Measurements from ENCODE around the gene CCDC186. TPM values are rescaled to one million over a fixed set of nuclear protein-coding genes. Genes with fewer than 3 reads are reported as not detected.

Gene CCDC186
- total RNA-seq, 1 experiment from 2014 or later, result 14.3 TPM

GRCh38 chr10:114140036-114140435 lies 34.0 kb downstream of the CCDC186 start:
- Histone ChIP-seq H3K4me1 (replicated peaks; ENCODE audit: insufficient read depth) (no peaks in the 10 kb centered on the region), H3K79me2 (ENCODE audit: low read depth) (no peaks in the 10 kb centered on the region), H3K36me3 (ENCODE audit: low read depth) (peaks cover 4% of the 10 kb centered on the region; the same call in 1 of the 2 replicates), H3F3A (ENCODE audit: insufficient read depth, low read depth) (no peaks in the 10 kb centered on the region), H3K9me3 (ENCODE audit: insufficient read depth, low read depth) (no peaks in the 10 kb centered on the region), H3K27me3 (ENCODE audit: insufficient read depth, low read depth) (no peaks in the 10 kb centered on the region), H3K4me2 (no peak overlapping the region), H2AFZ (no peak overlapping the region), H3K27ac (no peak overlapping the region), H4K20me1 (ENCODE audit: insufficient read depth) (no peaks in the 10 kb centered on the region), H3K9me2 (ENCODE audit: insufficient read depth) (no peaks in the 10 kb centered on the region), H3K4me3 (no peak overlapping the region)
- intact Hi-C loops (cut with micrococcal nuclease; ENCODE audit: unreplicated experiment), result no loop called here
- ChIA-PET POLR2A (ENCODE audit: unreplicated experiment) (no interaction called here), CTCF (no interaction called here)
- BruUV-seq (replicated peaks), result no TSS peak
- DNase-seq, result no peak
- no peak for TF ChIP-seq CTCF (conservative IDR thresholded peaks at IDR 0.05)
- no peak for TF ChIP-seq EZH2 (IDR thresholded peaks at IDR 0.05; ENCODE audit: low read depth)

- H3K27ac ChIP-seq, result no peak overlapping the region
- no peak for DNase-seq
- POLR2A ChIA-PET (ENCODE audit: unreplicated experiment), result no interaction called here
- intact Hi-C loops (cut with micrococcal nuclease; ENCODE audit: unreplicated experiment), result no loop called here
- no peaks in the 10 kb centered on the region for H3K79me2 ChIP-seq (ENCODE audit: low read depth)
- TF ChIP-seq CTCF (conservative IDR thresholded peaks at IDR 0.05) (no peak), EZH2 (IDR thresholded peaks at IDR 0.05; ENCODE audit: low read depth) (no peak)
- H3K4me1 ChIP-seq (replicated peaks; ENCODE audit: insufficient read depth), result no peaks in the 10 kb centered on the region
- H3K9me3 ChIP-seq (ENCODE audit: insufficient read depth, low read depth), result no peaks in the 10 kb centered on the region
- H3K4me3 ChIP-seq, result no peak overlapping the region
- no peaks in the 10 kb centered on the region for H4K20me1 ChIP-seq (ENCODE audit: insufficient read depth)
- no peak overlapping the region for H3K4me2 ChIP-seq
- H3K27me3 ChIP-seq (ENCODE audit: insufficient read depth, low read depth), result no peaks in the 10 kb centered on the region
- CTCF ChIA-PET, result no interaction called here
- H3K9me2 ChIP-seq (ENCODE audit: insufficient read depth), result no peaks in the 10 kb centered on the region
- no peaks in the 10 kb centered on the region; the same call in 1 of the 2 replicates for H3K36me3 ChIP-seq (ENCODE audit: low read depth)
- no peak overlapping the region for H2AFZ ChIP-seq
- no peaks in the 10 kb centered on the region for H3F3A ChIP-seq (ENCODE audit: insufficient read depth, low read depth)
- no TSS peak for BruUV-seq (replicated peaks)
Observed at GRCh38 chr10:114138581-114138980, 35.4 kb downstream of the CCDC186 start.

- no peak for DNase-seq
- ChIA-PET POLR2A (ENCODE audit: unreplicated experiment) (no interaction called here), CTCF (no interaction called here)
- no peaks in the 10 kb centered on the region for H3K27me3 ChIP-seq (ENCODE audit: insufficient read depth, low read depth)
- no TSS peak for BruUV-seq (replicated peaks)
- H4K20me1 ChIP-seq (ENCODE audit: insufficient read depth), result no peaks in the 10 kb centered on the region
- H3K36me3 ChIP-seq (ENCODE audit: low read depth), result no peaks in the 10 kb centered on the region
- no peaks in the 10 kb centered on the region for H3K9me2 ChIP-seq (ENCODE audit: insufficient read depth)
- H3K79me2 ChIP-seq (ENCODE audit: low read depth), result no peaks in the 10 kb centered on the region
- H3K27ac ChIP-seq, result no peak overlapping the region
- H3K4me1 ChIP-seq (replicated peaks; ENCODE audit: insufficient read depth), result no peaks in the 10 kb centered on the region
- no peaks in the 10 kb centered on the region for H3K9me3 ChIP-seq (ENCODE audit: insufficient read depth, low read depth)
- no peak for TF ChIP-seq EZH2 (IDR thresholded peaks at IDR 0.05; ENCODE audit: low read depth)
- no peak for TF ChIP-seq CTCF (conservative IDR thresholded peaks at IDR 0.05)
- no peaks in the 10 kb centered on the region for H3F3A ChIP-seq (ENCODE audit: insufficient read depth, low read depth)
- H2AFZ ChIP-seq, result no peak overlapping the region
- intact Hi-C loops (cut with micrococcal nuclease; ENCODE audit: unreplicated experiment), result no loop called here
- no peak overlapping the region for H3K4me2 ChIP-seq
- no peak overlapping the region for H3K4me3 ChIP-seq
Observed at GRCh38 chr10:114135476-114135875, 38.5 kb downstream of the CCDC186 start.

Data from PC-9 (cell line).